ENCODE results near the gene ESR2. TPM values are rescaled to one million over a fixed set of nuclear protein-coding genes. Genes with fewer than 3 reads are reported as not detected.

The ESR2 gene
- total and polyA plus RNA-seq, 8 donors = 0.21 to 3.0 (median 2.0) TPM

DNA sequence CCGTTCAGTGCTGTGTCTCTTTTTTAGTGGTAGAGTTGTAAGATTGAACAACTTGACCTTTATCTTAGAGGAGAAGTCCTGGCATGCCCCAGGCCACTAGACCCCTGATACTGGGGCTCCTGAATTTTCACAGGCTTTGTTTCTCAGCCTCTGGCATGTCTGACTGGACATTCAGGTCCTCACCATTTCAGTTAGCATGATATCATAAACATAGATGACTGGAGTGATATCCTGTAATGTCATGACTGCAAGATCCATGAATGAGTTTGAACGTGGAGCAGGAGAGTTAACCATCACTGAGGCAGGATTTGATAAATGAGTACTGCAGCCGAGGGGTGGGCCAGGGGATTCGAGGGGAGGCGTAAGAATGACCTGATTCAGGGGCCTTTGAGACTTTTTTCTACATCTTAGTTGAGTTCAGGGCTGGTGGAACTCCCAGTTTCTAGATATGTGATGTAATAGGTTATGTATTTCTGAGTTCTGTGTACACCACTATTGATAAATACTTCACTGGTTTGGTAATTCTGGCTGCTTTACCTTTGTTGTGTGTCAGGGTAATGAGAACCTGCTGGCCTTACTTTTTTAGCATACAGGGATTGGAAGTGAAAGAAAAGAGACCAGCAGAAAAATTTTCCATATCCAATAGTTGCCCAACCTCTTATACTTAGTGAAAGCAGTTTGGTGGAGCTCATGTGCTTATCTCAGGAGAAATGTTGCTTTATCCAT lies 224.4 kb downstream of the ESR2 start:
- TF ChIP-seq, protein P1, sequence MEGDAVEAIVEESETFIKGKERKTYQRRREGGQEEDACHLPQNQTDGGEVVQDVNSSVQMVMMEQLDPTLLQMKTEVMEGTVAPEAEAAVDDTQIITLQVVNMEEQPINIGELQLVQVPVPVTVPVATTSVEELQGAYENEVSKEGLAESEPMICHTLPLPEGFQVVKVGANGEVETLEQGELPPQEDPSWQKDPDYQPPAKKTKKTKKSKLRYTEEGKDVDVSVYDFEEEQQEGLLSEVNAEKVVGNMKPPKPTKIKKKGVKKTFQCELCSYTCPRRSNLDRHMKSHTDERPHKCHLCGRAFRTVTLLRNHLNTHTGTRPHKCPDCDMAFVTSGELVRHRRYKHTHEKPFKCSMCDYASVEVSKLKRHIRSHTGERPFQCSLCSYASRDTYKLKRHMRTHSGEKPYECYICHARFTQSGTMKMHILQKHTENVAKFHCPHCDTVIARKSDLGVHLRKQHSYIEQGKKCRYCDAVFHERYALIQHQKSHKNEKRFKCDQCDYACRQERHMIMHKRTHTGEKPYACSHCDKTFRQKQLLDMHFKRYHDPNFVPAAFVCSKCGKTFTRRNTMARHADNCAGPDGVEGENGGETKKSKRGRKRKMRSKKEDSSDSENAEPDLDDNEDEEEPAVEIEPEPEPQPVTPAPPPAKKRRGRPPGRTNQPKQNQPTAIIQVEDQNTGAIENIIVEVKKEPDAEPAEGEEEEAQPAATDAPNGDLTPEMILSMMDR (IDR thresholded peaks at IDR 0.05) = no peak
- ATAC-seq (no peak), DNase-seq (no peak)
- Histone ChIP-seq H3K36me3 (peaks cover 0 to 33% of the 10 kb centered on the region in 2 donors), H3K4me3 (no peak overlapping the region), H3K27me3 (no peaks in the 10 kb centered on the region), H3K9me3 (no peaks in the 10 kb centered on the region), H3K4me1 (no peaks in the 10 kb centered on the region), H3K27ac (no peak overlapping the region)
- intact Hi-C loops (cut with DNase I) = no loop called here

DNA sequence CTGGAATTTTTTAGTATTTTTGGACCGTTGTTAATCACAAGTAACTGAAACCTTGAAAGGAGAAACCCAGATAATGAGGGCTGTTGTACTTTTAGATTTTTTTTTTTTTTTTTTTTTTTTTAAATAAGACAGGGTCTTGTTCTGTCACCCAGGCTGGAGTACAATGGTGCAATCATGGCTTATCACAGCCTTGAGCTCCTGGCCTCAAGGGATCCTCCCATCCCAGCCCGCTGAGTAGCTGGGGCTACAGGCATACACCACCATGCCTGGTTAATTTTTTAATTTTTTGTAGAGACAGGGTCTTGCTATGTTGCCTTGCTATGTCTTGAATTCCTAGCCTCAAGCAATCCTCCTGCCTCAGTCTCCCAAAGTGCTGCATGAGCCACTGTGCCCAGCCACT lies 229.7 kb downstream of the ESR2 start:
- no peaks in the 10 kb centered on the region for H3K4me1 ChIP-seq
- H3K27ac ChIP-seq = no peak overlapping the region
- no peak for ATAC-seq
- DNase-seq = no peak
- no peaks in the 10 kb centered on the region for H3K9me3 ChIP-seq
- TF ChIP-seq, protein P1 (IDR thresholded peaks at IDR 0.05) = no peak
- H3K27me3 ChIP-seq = no peaks in the 10 kb centered on the region
- no peak overlapping the region for H3K4me3 ChIP-seq
- no peaks in the 10 kb centered on the region for H3K36me3 ChIP-seq
- intact Hi-C loops (cut with DNase I) = no loop called here

DNA sequence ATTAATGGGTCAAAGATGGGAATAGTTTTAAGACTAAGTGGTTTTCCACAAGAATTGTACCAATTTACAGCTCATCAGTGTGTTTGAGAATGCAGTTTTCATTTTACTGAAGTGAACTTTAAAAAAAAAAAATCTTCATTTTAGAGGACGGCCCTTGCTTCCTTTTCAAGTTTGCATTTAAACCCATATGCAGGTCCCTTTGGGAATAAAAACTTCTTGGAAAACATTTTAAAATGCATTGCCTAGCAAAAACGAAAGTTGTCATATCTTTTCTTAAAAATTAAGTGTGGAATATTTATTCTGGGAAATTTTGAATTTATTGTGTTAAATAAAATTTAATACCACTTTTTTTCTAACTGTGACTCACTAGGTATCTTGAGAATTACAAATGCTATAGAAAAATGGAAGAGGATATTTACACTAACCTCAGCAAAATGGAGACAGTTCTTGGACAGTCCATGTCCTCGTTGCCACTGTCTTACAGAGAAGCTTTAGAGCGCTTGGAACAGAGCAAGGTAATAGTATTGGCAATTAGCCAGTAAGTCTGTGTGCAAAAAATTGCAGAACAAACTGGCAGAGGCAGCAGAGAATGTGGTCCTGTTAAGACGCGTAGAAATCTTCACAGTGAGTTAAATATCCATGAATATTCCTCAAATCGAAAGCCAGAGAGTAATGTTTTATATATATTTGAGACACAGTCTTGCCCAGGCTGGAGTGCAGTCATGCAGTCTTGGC lies 231.6 kb downstream of the ESR2 start:
- no peaks in the 10 kb centered on the region for H3K9me3 ChIP-seq

DNA sequence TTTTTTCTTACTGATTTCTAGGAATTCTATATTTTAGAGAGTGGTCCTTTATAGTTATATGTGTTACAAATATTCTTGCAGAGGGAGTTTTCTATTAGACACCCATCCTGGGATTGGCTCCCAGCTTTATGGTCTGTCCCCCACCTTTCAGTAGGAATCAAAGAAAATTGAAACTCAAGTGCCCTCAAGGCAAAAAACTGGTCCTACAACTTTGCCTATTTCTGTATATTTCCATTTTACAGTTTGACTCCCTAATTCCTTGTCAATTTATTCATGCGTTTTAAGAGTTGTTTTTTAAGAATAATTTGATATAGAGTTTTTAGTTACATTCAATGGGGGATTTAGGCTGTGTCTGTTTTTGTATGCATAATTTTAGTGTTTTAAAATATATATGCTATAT lies 232.5 kb downstream of the ESR2 start:
- no peak overlapping the region for H3K27ac ChIP-seq
- no peaks in the 10 kb centered on the region for H3K27me3 ChIP-seq
- H3K9me3 ChIP-seq = no peaks in the 10 kb centered on the region
- TF ChIP-seq, protein P1 (IDR thresholded peaks at IDR 0.05) = no peak
- no peak overlapping the region for H3K4me3 ChIP-seq
- ATAC-seq (no peak), DNase-seq (no peak)
- no peaks in the 10 kb centered on the region for H3K36me3 ChIP-seq
- intact Hi-C loops (cut with DNase I) = no loop called here
- H3K4me1 ChIP-seq = no peaks in the 10 kb centered on the region

More for the DNA sequence above, 231.6 kb downstream of the ESR2 start:
- TF ChIP-seq, protein P1 (IDR thresholded peaks at IDR 0.05) = no peak
- DNase-seq (no peak), ATAC-seq (no peak)
- Histone ChIP-seq H3K4me3 (no peak overlapping the region), H3K4me1 (no peaks in the 10 kb centered on the region), H3K27me3 (no peaks in the 10 kb centered on the region), H3K27ac (no peak overlapping the region), H3K36me3 (no peaks in the 10 kb centered on the region)
- intact Hi-C loops (cut with DNase I) = no loop called here

DNA sequence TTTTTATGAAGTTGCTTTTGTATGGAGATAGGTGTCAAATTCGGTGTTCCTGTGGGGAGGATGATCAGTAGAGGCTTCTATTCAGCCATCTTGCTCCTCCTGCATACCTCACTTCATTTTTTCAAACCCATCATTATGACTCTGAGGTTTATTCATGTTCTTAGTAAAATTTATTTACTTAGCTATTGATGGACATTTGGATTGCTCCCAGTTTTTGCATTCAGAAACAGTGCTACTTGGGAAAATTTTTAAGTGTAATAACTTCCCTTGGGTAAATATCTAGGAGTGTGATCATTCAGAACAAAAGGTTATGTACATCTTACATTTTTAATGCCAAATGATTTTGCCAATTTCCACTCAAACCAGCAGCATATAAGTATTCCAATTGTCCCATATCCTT lies 233.1 kb downstream of the ESR2 start:
- Histone ChIP-seq H3K27me3 (no peaks in the 10 kb centered on the region), H3K4me1 (no peaks in the 10 kb centered on the region), H3K9me3 (no peaks in the 10 kb centered on the region), H3K27ac (no peak overlapping the region), H3K4me3 (no peak overlapping the region), H3K36me3 (peaks cover 0 to under 1% of the 10 kb centered on the region in 2 donors)
- DNase-seq = no peak
- TF ChIP-seq, protein P1 (IDR thresholded peaks at IDR 0.05) = no peak
- intact Hi-C loops (cut with DNase I) = no loop called here
- peak; percentile 47 for ATAC-seq

Data from left lung (tissue), 10 donors.